Loucy (cell line): ENCODE measurements around the gene SFXN3.
A peak's percentile ranks its signal among the peaks of the same experiment; 100 is the strongest.

Source experiments
- H2AFZ ChIP-seq: fragments of 200-600 bp; sonication (generic); 2 replicates; pipeline ENCODE4 v1.6.0; 2016; ENCODE audit warnings: antibody characterized with exemption, mild to moderate bottlenecking, low read length, moderate library complexity
- H3F3A ChIP-seq: fragments of 200-600 bp; 2 replicates; pipeline ENCODE4 v1.6.0; 2016; ENCODE audit warnings: antibody characterized with exemption, low read depth, mild to moderate bottlenecking
- H3K27me3 ChIP-seq: fragments of 200-600 bp; sonication (generic); 2 replicates; pipeline ENCODE4 v1.6.1; 2014; ENCODE audit warnings: low read length, mild to moderate bottlenecking; ENCODE audit not compliant: insufficient read depth, poor library complexity, severe bottlenecking
- H3K36me3 ChIP-seq: fragments of 200-600 bp; sonication (generic); 2 replicates; pipeline ENCODE4 v1.6.1; 2016; ENCODE audit warnings: low read length; ENCODE audit not compliant: insufficient read depth
- H3K4me1 ChIP-seq: fragments of 200-600 bp; sonication (generic); 2 replicates; pipeline ENCODE4 v1.5.1; 2014; ENCODE audit warnings: low read length, mild to moderate bottlenecking; ENCODE audit not compliant: insufficient read depth, poor library complexity, severe bottlenecking
- H3K4me2 ChIP-seq: fragments of 200-600 bp; sonication (generic); 2 replicates; pipeline ENCODE4 v1.6.0; 2014; ENCODE audit warnings: antibody characterized with exemption, low read length, low read depth, mild to moderate bottlenecking; ENCODE audit not compliant: poor library complexity, severe bottlenecking
- H3K4me3 ChIP-seq: fragments of 200-600 bp; sonication (generic); 2 replicates; pipeline ENCODE4 v1.5.1; 2014; ENCODE audit warnings: low read length, mild to moderate bottlenecking, mixed read lengths; ENCODE audit not compliant: poor library complexity, severe bottlenecking
- H3K79me2 ChIP-seq: fragments of 200-600 bp; sonication (generic); 2 replicates; pipeline ENCODE4 v1.6.1; 2014; ENCODE audit warnings: low read length; ENCODE audit not compliant: insufficient read depth
- H3K9ac ChIP-seq: fragments of 200-600 bp; sonication (generic); 2 replicates; pipeline ENCODE4 v1.6.0; 2014; ENCODE audit warnings: mild to moderate bottlenecking, low read depth, low read length, moderate library complexity; ENCODE audit not compliant: poor library complexity, severe bottlenecking
- H3K9me2 ChIP-seq: fragments of 200-600 bp; sonication (generic); replicated peaks from 2 replicates; pipeline ENCODE4 v1.6.1; 2016; ENCODE audit warnings: low read depth, low read length, mixed read lengths
- H3K9me3 ChIP-seq: fragments of 200-600 bp; sonication (generic); 2 replicates; pipeline ENCODE4 v1.6.1; 2014; ENCODE audit warnings: mild to moderate bottlenecking, antibody characterized with exemption, low read length, low read depth; ENCODE audit not compliant: insufficient read depth
- H4K20me1 ChIP-seq: fragments of 200-600 bp; sonication (generic); 2 replicates; pipeline ENCODE4 v1.6.0; 2014; ENCODE audit warnings: antibody characterized with exemption, low read length, mild to moderate bottlenecking; ENCODE audit not compliant: insufficient read depth, poor library complexity, severe bottlenecking
- CTCF ChIP-seq: fragments of 200-600 bp; sonication (generic); conservative IDR thresholded peaks from 2 replicates; pipeline ENCODE4 v1.5.1; 2014; ENCODE audit warnings: mild to moderate bottlenecking, antibody characterized with exemption, low read length
- EZH2phosphoT487 ChIP-seq: fragments of 200-600 bp; IDR thresholded peaks from 2 replicates; pipeline ENCODE4 v1.6.1; 2018; ENCODE audit warnings: antibody characterized with exemption, mild to moderate bottlenecking, moderate library complexity, borderline replicate concordance

The SFXN3 gene

GRCh38 chr10:100996678-100997359 lies 34.2 kb upstream of the SFXN3 start:
- TF ChIP-seq CTCF: no peak
- TF ChIP-seq EZH2phosphoT487: no peak
- peaks cover 29% of the 10 kb centered on the region for H3K79me2 ChIP-seq
- H3F3A ChIP-seq: no peaks in the 10 kb centered on the region
- H3K9me2 ChIP-seq: no peaks in the 10 kb centered on the region
- H3K4me3 ChIP-seq: peak overlapping the region; percentile 91
- H3K27me3 ChIP-seq: no peaks in the 10 kb centered on the region
- peak overlapping the region; percentile 99 for H2AFZ ChIP-seq
- no peaks in the 10 kb centered on the region; the same call in 1 of the 2 replicates for H3K36me3 ChIP-seq
- H3K9ac ChIP-seq: peak overlapping the region; percentile 84
- no peaks in the 10 kb centered on the region for H4K20me1 ChIP-seq
- peak overlapping the region; percentile 98 for H3K4me2 ChIP-seq
- peaks cover 32% of the 10 kb centered on the region for H3K4me1 ChIP-seq
- no peaks in the 10 kb centered on the region for H3K9me3 ChIP-seq

DNA sequence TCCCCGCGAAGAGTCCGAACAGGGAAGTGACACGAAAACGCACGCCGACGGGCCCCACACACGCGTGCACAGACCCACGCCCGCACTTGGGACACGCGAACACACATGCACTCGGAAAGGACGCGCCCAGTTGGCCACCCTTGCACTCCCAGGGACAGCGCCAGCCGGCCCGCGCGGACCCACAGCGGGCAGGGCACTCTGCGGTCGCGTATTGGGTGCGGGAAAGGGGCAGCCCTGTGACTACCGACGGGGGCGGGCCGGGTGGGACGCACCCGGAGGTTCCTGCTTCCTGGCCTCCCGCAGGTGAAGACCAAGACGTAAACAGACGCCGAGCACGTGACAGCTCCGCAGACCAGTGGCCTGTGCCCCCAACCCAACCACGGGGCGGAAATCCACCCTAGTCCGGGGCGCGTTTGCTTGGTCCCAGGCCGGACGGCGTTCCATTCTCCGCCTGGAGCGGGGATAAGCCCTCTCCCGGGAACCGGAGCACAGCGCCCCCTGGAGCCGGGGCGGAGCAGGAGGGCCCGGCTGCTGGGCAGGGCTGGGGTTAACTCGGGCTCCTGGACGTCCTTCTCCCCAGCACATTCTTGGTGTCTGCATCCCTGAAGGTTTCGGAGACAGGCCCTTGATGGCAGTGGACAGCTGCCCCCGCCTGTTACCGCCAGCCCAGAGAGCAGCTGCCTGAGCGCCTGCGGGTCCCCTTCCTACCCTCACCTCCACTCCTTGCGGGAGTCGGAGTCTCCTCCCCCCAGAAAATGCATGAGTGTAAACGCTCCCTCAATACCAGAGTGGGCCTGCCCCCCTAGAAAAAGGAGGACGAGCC lies 33.5 kb upstream of the SFXN3 start:
- Histone ChIP-seq H4K20me1 (no peaks in the 10 kb centered on the region), H3K9me3 (no peaks in the 10 kb centered on the region), H3K36me3 (no peaks in the 10 kb centered on the region; the same call in 1 of the 2 replicates), H3K79me2 (peaks cover 36% of the 10 kb centered on the region), H3K4me3 (peak overlapping the region; percentile 91), H3K27me3 (no peaks in the 10 kb centered on the region), H3K9me2 (no peaks in the 10 kb centered on the region), H2AFZ (peak overlapping the region; percentile 99), H3F3A (no peaks in the 10 kb centered on the region), H3K4me1 (peaks cover 37% of the 10 kb centered on the region), H3K4me2 (peak overlapping the region; percentile 98), H3K9ac (peak overlapping the region; percentile 84)
- TF ChIP-seq EZH2phosphoT487 (no peak), CTCF (peak; percentile 82)

- Histone ChIP-seq H3K36me3 (no peaks in the 10 kb centered on the region; the same call in 1 of the 2 replicates), H3K9me3 (no peaks in the 10 kb centered on the region), H3K4me2 (peak overlapping the region; percentile 98), H3K79me2 (peaks cover 43% of the 10 kb centered on the region), H4K20me1 (peaks cover 4% of the 10 kb centered on the region), H3K9ac (peak overlapping the region; percentile 84), H3K4me1 (peaks cover 37% of the 10 kb centered on the region), H3K4me3 (peak overlapping the region; percentile 91), H3K9me2 (no peaks in the 10 kb centered on the region), H3F3A (no peaks in the 10 kb centered on the region), H2AFZ (peak overlapping the region; percentile 99), H3K27me3 (no peaks in the 10 kb centered on the region)
- TF ChIP-seq CTCF (no peak), EZH2phosphoT487 (no peak)
Observed at GRCh38 chr10:100998183-100998990, 32.6 kb upstream of the SFXN3 start.
